Stimulated activated CD8-positive, alpha-beta memory T cell treated with anti-CD3 and anti-CD28 coated beads, Interleukin-4, amount 100 ng/mL, for 4 hours (primary cell): ENCODE results near the gene TRNAU1AP.
"Not testable (repeated sequence)": the region's sequence is repeated elsewhere in the genome, so short reads cannot be mapped to it uniquely, and the experiment has no call there.

Experiments
- DNase-seq, 2 donors: peaks; one replicate each; pipeline ENCODE4 v3.0.0-alpha.2; 2020; ENCODE audit warnings: low read depth in 2 of 2, low spot score in 1 of 2

The TRNAU1AP gene

DNA sequence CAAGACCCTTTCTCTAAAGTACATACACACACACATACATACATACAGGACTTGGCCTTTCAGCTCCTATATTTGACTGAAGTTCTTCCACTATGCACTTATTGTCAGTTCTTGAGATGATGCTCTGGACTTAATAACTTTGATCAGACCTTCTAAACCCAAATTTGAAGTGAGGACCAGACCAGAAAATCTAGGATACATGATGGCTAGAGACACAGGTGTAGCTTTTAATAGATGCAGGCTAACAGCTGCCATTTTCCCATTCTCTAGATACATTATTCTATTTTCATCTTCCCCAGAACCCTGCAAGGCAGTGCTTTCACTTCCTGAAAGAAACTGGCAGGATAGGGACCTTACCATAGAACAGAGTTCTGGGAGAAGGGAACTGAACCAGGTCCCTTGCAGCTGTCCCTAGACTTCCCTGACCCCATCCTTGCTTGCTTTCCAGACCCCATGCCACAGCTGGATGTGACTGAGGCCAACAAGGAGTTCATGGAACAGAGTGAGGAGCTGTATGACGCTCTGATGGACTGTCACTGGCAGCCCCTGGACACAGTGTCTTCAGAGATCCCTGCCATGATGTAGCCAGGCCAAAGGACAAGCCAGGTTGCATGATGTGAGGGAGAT is 24.3 kb downstream of the TRNAU1AP start:
- no peak for DNase-seq

DNA sequence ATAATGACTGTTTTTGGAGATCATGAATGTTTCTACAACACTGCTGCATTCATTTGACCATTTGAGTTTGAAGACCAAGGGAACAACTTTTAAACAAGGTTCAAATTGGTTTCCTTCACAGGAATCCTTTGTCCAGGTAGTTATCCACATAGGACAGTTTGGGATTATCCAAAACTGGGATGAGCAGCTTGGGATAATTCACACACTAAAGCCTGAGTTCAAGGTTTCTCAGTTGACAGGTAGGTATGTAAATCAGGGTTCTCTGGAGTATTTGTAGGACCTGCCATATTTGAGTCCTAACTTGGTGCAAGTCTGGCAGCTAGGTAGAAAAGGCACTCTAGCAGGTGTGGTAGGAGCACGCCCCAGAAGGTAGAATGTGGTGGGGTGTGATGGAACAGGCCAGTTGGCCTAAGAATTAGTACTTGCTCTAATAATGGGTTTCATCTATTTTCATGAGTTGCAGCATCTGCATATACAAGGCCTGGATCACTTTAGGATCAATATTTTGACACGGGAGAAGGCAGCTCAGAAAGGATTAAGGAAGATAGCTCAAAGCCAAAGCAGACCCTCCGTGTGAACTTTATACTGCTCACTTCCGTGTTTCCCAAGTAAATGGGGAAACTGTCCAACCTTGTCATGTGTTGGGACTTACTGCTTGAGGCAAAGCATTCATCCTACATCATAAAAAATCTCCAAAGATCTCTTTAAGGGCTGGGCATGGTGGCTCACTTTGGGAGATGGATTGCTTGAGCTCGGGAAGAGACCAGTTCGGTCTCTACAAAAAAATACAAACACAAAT is 25.1 kb downstream of the TRNAU1AP start:
- no peak for DNase-seq

DNA sequence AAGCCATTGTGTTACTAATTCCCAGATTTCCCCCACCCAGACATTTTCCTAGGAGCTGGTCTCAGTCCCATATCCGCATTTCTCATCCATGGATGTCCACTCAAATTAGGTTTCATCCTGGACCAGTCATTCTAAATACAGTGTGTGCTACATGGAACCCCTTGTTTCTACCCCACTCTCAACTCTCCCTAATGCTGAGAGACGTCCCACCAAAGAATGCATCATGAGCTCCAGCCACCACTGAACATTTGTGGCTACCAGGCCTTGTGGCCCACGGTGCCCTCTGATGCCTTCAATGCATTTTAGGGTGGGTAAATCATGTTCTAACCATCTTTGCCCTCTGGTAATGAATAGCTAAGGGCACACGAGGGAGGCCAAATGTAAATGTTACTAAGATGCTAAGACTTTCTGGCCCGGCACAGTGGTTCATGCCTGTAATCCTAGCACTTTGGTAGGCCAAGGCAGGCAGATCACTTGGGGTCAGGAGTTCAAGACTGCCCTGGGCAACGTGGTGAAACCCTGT is 25.9 kb downstream of the TRNAU1AP start:
- no peak for DNase-seq

DNA sequence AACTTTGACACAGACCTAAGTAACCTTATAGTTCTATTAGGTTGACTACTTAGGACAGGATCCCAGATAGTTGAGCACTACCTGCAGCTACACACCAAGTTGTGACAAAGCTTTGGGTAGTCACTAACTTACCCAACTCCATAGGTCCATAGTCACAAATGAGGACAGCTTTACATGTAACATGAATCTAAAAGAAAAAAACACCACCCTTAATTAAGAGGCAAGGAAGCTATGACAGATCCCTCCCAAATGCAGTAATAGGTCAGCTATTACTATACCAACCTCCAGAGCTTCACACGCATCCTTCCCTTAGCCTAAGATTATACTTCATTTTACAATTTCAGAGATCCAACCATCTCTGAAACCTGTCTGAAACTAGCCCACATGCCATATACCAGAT is 26.5 kb downstream of the TRNAU1AP start:
- DNase-seq = no peak

DNA sequence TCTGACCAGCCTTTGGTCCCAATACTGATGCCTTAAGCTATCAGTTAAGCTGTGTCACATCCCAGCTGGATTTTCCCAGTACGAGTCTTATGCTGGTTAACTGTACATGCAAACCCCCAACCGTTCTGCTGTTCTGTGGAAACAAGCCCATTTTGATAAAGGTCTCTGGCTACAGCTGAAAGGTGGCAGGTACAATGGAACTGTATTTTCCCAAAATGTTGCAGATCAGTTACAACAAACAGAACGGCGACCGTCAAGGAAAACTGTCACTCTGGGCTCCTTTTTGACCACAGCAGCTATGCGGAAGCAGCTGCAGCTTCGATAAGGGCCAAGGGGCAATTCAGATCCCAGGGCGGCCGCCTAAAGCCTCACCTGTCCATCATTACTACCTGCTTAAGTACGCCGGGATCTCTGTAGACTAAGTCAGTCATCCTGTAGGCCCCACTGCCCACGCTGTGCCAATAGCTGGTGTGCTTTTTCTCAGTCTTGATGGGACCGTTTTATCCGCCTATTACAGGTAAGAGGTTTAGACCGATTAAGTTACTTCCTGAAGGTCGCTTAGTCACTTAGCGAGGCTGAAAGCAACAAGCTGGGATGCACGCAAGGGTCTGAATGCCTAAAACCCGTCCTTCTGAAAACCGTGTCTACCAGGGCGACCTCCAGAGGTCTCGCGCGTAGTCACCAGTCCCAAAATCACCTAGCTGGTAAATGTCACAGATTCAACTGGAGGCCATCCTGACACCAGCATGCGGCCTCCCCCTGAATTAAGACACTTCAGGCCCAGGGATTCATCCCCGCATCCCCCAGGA is 28.0 kb downstream of the TRNAU1AP start:
- DNase-seq = peak; percentile 28 to 41

DNA sequence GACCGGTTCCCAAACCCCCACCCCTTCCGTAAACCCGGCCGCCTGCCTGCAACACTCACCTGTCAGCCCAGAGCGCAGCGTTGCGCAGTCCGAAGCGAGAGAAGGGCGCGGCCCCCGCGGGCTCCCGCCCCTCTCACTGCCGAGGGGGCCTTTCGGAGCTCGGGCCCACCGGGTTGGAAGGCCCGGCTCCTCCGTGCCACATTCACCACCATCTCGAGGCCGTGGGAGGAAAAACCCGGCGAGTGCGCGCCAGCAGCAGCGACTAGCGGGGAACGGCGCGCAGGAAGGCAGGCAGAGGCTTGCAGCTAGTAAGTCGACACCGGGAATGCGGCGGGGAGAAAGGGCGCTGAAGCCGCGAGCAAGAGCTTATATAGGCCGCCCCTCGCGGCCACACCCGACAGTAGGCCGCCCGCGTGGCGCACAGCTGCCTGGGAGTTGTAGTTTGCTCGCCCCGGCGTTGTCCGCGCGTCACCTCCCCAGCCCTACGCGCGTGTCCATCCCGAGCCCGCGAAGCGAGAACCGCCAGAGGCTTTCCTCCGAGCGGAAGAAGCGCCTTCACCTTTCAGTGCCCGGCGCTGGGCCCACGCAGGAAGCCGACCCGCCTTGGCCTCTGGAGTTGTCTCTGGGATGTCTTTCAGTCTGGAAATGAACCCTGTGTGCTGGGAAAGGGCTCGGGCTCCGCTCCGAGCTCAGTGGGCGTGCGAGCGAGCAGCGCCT is 28.8 kb downstream of the TRNAU1AP start:
- DNase-seq = peak; percentile 81 to 86

DNA sequence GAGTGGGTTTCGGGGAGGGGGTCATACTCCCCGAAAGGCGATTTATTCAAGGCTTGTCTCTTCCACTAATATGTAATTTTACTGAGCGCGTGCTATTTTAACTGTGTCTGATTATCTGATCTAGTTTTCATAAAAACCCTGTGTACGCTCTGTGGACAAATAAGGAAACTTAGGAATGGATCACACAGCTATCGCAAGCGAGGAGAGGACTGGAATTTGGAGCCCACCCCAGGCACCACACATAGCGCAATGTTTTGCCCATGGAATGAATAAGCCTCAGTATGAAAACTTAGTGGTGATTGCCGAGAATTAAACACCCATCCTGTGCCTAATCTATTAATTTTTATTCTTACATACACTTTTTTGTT is 29.3 kb downstream of the TRNAU1AP start:
- DNase-seq = no peak

DNA sequence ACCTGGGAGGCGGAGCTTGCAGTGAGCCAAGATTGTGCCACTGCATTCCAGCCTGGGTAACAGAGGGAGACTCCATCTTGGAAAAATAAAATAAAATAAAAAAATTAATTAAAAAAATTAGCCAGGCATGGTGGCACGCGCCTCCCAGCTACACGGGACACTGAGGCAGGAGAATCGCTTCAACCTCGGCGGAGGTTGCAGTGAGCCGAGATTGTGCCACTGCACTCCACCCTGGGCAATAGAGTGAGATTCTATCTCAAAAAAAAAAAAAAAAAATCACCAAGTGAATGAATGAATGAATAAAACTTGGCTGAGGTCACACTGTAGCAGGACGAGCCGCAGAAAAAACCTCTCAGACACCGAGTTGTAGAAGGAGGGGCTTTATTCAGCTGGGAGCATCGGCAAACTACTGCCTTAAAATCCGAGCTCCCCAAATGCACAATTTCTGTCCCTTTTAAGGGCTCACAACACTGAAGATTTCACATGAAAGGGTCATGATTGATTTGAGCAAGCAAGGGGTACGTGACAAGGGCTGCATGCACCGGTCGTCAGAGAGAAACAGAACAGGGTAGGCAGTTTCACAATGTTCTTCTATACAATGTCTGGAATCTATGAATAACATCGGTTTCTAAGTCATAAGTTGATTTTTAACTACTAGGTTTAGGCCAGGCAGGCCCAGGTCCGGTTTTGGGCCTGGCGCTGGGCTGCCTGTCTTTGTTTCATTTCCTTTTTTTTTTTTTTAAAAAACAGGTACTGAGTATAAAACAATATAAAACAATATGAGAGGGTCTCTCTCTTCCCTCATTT is 33.9 kb downstream of the TRNAU1AP start:
- not testable (repeated sequence) for DNase-seq

DNA sequence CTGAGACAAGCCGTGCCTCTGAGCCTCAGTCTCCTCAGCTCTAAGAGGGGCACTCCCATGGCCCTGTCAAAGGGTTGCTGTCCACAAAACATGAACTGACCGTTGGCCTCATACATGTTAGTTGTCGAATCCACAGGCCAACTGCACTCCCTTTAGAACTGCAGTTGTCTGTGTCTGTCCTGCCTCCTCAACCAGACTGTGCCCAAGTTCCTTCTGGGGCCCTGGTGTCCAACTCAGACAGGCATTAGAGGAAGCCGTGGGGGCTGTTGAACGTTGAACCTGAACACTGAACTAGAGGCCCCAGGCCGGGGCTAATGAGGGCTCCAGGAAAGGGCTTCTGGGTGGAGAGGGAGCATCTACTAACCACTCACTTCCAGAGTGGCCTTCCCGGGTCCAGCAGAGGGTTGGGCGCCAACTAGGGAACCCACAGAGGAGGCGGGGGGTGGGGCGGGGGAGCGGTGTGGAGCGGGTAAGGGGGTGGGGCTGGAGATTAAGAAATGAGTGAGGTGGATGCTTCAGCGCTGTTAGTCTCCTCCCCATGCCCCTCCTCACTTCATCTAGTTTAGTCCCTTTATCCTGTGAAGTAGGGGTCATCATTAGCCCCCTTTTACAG is 38.9 kb downstream of the TRNAU1AP start, which contains the start of gene RAB42:
RAB42 (plus strand) TSS at position 558 of the 613 bp plus-strand sequence. CDS start 247 bp downstream, outside the sequence.
- DNase-seq = no peak

DNA sequence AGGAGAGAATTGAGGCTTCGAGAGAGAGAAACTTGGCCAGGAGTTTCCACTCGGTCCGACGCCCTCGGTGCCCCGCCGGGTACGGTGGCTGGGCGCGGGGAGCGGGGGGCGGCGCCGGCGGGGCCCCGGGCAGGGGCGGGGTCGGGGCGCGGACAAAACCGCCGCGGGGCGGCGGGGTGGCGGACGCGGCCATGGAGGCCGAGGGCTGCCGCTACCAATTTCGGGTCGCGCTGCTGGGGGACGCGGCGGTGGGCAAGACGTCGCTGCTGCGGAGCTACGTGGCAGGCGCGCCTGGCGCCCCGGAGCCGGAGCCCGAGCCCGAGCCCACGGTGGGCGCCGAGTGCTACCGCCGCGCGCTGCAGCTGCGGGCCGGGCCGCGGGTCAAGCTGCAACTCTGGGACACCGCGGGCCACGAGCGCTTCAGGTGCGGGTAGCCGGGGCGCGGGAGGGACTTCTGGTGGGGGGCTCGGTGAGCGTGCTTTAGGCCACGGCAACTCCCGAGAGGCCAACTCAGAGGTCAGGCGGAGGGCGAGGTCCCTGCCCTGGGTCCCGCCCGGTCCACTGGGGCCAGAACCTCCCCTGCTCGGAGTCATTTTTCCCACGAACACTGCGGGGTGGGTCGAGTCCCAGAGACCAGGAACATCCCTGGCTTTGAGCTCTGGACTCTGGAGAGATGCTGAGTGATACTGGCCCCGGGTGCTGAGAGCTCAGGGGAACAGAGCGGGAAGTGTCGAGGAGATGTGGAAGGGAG is 39.6 kb downstream of the TRNAU1AP start:
- DNase-seq = no peak

DNA sequence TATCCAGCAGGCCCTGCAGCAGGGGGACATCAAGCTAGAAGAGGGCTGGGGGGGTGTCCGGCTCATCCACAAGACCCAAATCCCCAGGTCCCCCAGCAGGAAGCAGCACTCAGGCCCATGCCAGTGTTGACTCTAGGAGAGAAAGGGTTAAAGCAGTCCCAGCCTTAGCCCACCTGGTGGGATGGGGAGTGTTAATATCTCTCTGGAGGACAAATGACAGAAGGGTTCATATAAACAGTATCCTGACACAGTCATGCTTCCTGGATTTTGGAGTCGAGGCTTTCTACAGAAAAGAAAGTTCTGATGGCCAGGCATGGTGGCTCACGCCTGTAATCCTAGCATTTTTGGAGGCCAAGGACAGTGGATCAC is 41.1 kb downstream of the TRNAU1AP start:
- not testable (repeated sequence) for DNase-seq

DNA sequence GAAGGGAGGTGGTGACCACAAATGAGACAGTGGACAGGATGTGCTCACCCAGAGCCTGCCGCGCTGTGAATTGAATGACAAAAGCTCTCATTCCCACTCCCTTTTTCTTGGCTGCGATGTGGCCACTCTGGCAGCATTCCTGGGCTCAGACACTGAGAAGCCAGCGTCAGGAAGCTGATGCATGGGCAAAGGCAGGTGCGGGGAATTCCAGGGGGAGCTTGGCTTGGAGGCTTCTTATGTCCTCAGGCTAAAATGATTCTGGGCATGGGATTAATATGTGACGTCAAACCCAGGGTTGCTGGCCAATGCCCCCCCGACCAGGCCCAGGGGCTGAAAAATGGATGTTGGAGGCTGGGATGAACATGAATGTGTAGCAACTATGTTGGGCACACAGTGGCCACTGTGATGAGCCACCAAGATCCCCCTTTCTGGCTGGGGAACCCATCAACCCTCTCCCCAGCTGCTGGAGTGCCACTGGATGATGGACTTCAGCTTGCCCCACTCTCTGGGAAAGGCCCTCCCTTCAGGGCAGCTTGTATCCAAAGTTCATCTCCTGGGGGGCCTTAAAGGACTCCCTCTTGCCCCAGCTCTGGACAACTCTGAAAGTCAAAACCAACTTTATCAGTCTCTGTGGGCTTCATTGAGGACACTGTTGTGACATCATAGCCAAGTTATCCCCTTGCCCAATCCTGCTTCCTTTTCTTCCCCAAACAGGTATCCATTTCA is 42.0 kb downstream of the TRNAU1AP start:
- not testable (repeated sequence) for DNase-seq

DNA sequence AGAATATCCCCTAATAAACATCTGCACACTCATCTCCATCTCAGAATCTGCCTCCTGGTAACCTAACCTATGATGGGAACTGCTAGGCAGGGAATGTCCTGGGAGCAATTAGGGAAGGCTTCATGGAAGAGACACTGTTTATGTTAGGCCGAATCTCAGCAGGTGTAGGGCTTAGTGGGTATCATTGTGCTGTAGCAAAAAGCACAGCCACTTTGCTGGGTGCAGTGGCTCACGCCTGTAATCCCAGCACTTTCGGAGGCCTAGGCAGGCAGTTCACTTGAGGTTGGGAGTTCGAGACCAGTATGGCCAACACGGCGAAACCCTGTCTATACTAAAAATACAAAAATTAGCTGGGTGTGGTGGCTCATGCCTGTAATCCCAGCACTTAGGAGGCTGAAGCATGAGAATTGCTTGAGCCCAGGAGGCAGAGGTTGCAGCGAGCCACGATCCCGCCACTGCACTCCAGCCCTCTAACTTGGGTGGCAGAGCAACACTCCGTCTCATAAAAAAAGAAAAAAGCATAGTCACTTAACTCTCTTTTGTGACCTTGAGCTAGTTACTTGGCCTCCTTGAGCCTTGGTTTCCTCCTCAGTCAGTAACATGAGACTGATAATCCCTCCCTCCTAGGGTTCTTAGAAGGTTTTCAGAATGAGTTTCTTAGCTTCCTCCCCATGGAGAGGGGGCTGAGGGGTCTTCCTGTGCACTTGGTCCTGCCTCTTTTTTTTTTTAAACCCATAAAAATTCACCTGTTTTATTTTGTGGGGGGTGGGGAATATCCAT is 42.7 kb downstream of the TRNAU1AP start:
- no peak for DNase-seq

DNA sequence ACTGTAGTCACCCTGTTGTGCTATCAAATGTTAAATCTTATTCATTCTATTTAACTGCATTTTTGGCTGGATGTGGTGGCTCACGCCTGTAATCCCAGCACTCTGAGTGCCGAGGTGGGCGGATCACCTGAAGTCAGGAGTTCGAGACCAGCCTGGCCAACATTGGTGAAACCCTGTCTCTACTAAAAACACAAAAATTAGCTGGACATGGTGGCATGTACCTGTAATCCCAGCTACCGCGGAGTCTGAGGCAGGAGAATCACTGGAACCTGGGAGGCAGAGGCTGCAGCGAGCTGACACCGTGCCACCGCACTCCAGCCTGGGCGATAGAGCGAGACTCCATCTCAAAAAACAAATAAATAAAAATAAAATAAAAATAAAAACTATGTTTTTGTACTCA is 43.4 kb downstream of the TRNAU1AP start:
- DNase-seq = not testable (repeated sequence)

DNA sequence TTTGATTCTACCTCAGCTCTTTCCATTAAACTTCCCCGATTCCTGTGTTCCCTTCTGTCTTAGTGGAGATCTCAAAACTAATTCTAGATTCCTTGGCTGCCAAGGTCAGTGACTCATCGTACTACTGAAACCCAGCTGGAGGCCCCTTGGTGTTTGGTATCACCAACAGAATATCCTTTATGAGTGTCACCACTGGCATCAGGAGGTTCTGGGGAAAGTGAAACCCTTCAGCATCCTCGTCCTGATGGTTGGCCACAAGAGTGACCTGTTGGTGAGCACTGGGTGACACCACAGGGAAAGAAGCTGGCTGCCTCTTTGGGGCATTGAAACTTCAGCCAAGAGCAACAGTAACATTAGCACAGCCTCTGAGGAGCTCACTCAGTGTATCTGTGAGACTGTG is 48.8 kb downstream of the TRNAU1AP start:
- DNase-seq = no peak

DNA sequence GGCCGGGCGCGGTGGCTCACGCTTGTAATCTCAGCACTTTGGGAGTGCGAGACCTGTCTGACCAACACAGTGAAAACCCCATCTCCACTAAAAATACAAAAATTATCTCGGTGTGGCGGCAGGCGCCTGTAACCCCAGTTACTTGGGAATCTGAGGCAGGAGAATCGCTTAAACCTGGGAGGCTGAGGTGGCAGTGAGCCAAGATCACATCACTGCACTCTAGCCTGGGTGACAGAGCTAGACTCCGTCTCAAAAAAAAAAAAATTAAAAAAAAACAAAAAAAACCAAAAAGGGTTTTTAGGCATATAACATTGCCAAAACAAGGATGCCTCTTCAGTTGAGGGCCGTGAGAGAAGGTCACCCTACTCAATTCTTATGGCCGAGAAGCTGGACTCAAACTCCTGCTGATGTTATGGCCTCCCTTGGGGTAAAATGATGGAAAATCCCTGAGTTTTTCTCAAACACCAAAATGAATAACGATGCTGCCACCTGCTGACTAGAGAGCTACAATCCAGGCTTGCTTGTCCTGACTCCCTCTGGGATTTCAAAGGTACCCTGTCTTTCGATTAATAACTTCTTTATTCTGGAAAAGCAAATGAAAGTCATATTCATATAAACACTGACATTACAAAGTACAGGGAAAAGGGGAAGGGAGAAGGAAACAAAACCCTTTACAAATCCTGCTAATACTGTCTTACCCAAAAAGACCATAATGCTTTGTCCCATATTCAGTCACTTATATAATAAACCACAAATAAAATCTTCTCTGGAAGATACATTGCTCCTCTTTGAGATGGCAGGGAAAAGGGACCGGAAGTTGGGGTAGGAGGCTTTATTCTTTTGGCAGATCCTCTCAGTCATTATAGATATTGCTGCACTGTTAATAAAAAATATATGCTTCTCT is 49.9 kb downstream of the TRNAU1AP start:
- no peak for DNase-seq

DNA sequence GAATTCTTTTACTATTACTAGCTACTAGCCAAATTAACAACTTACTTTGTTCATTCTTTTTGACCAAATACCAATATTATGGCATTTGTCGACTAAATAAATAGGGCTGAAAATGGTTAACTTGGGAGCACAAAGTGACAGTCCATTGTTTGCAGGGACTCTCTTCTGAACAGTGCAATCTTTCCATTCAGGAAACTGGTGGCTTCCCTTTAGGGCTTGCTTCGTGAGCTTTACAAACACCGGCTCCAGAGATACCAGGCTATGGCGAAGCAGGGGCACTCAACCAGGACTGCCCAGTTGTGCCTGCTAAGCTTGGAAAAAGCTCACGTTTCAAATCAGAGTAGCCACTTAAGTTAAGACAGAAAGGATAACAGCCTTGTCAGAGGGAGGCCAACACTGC is 51.5 kb downstream of the TRNAU1AP start:
- DNase-seq = no peak
